ENCODE results near the gene EPPIN.
"Not testable (repeated sequence)": the region's sequence is repeated elsewhere in the genome, so short reads cannot be mapped to it uniquely, and the experiment has no call there.

The EPPIN gene

GRCh38 chr20:45547206-45547770, at the start of gene EPPIN:
Gene EPPIN, minus strand, starts transcription at chr20:45547401. Its CDS starts 44 bp downstream, at chr20:45547357.
- no peak for DNase-seq

DNA sequence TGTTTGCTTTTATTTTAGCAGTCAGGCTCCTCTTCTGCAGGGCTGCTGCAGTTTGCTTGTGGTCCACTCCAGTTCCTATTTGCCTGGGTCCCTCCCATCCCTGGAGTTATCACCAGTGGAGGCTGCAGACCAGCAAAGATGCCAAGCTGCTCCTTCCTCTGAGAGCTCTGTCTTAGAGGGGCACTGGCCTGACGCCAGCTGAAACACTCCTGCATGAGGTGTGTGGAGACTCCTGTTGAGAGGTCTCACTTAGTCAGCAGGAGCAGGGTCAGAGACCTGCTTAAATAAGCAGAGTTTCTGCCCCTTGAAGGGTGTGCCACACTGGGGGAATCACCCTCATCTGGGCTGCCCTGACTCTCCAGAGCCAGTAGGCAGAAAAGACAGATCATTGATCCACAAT, 48.0 kb upstream of the EPPIN start:
- DNase-seq, result no peak

DNA sequence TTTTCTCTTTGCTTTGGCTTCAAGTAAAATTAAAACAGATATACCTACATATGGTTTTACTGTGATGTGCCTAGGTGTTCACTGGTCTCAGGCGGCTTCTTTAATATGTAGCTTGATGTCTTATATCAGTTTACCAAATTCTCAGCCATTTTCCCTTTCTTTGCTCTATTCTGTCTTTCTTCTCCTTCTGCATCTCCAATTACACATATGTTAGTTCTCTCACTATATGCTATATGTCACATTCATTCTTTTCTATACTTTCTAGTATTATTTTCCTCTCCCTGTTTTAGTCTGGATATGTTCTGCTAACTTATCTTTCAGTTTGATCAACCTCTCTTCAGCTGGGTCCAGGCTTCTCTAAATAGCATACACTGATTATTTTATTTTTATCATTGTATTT, 46.3 kb upstream of the EPPIN start:
- no peak for DNase-seq

DNA sequence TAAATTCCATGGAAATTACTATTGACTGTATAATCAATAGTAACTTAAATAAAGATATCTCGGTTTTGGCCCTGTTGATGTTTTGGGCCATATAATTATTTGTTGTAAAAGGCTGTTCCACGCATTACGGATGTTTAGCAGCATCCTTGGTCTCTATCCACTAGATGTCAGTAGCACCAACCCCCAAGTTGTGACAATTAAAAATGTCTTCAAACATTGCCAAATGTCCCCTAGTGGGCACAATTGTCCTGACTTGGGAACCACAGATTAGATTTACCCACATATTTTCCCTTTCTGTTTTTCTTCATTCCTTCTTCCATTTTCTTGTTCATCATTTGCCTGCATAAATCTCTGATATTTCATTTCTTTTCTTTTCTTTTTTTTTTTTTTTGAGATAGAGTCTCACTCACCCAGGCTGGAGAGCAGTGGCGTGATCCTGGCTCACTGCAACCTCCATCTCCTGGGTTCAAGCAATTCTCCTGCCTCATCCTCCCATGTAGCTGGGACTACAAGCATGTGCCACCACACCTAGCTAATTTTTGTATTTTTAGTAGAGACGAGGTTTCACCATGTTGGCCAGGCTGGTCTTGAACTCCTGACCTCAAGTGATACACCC, 45.5 kb upstream of the EPPIN start:
- no peak for DNase-seq

- no peak for DNase-seq
Measured at GRCh38 chr20:45589725-45590124, 42.5 kb upstream of the EPPIN start.

DNA sequence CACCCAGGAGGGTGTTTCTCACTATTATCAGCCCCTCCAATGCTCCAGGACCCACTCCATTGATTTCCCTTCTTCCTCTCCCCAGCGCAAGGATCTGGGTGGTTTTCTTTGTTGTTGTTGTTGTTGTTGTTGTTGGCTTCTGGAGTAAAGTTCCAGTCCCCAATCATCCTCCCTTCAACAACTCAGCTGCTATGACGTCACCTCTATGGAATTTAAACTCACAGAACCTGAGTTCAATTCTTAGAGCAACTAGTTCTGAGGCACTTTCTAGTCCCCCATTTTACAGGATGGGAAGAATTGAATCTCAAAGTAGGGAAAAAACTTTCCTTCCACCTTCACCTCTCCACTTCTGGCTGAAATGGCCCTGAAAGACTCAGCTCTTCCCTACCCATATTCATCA, 41.6 kb upstream of the EPPIN start:
- DNase-seq, result no peak

DNA sequence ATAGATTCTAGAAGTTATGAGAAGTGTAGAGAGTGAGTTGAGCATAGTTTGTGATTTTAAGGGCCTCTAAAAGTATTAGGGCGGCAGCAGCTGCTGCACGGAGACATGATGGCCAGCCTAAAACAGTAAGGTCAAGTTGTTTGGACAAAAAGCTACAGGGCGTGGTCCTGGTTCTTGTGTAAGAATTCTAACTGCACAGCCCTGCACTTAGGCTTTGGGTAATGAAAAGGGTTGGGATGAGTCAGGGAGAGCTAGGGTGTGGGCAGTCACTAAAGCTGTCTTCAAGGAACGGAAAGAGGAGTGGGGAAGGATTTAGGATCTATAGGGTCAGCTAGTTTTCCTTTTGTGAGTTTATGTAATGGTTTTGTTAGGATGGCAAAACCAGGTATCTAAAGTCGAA, 38.8 kb upstream of the EPPIN start:
- DNase-seq, result not testable (repeated sequence)

GRCh38 chr20:45584294-45584693, 37.1 kb upstream of the EPPIN start:
- not testable (repeated sequence) for DNase-seq

DNA sequence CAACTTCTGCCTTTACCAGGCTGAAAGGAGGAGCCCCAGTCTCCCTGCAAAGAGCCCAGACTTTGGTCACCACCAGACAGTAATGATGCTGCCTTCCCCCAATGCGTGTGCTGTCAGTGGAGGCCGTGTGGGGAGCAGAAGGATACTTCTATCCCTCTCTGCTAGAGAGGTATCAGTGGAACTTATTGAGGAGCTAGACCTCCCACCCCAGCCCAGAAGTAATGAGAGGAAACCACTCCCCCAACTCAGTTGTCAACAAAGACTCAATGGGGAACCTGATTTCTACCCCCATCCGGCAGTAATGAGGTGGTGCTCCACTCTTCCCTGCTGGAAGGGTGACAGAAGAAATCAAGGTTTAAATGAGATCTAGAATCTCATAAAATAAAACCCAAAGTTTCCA, 36.3 kb upstream of the EPPIN start:
- no peak for DNase-seq

DNA sequence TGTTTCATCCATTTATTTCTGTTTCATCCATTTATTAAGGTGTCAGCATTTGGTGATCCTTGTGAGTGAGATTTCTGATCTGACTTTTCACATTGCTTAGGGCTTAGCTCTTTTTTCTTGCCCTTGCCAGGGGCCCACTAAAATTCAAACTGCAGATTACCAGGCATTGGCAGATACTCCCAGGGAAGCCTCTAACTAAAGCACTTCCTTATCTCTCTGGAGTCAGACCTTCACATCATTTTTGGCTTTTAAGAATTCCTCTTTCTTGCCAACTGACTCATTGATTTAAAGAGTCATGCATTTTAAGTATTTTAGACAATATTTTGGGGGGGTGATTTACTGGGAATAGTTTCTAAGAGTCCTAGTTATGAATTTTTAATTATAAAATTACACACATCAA, 34.5 kb upstream of the EPPIN start:
- no peak for DNase-seq

GRCh38 chr20:45579184-45579583, 32.0 kb upstream of the EPPIN start, which contains the start of gene WFDC8:
Gene WFDC8, minus strand, starts transcription at chr20:45579284. Its CDS starts 37 bp downstream, at chr20:45579247.
- DNase-seq, result no peak

GRCh38 chr20:45578231-45578630, 31.0 kb upstream of the EPPIN start:
- DNase-seq, result no peak

GRCh38 chr20:45576995-45577394, 29.8 kb upstream of the EPPIN start:
- DNase-seq, result no peak

DNA sequence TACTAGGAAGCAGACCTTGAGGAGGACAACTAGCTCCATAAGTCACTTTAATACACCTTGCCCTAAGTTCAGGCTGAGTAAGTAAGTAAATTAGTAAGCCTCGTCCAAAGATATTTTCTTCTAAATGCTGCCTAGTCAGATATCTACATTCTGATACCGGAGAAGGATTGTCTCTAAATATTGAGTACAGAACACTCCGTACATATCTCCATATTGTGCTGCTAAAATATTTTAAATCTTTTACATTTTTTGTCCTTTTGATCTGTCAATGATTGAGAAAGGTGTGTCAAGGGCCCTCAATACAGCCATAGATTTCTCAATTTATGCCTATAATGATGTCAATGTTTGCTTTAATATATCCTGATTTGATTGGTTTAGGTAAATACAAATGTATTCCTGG, 28.7 kb upstream of the EPPIN start:
- DNase-seq, result no peak

- DNase-seq, result not testable (repeated sequence)
Measured at GRCh38 chr20:45569650-45570049, 22.4 kb upstream of the EPPIN start.

- DNase-seq, result no peak
Measured at GRCh38 chr20:45564760-45565276, 17.6 kb upstream of the EPPIN start.

GRCh38 chr20:45555198-45555597, 8.0 kb upstream of the EPPIN start:
- no peak for DNase-seq

DNA sequence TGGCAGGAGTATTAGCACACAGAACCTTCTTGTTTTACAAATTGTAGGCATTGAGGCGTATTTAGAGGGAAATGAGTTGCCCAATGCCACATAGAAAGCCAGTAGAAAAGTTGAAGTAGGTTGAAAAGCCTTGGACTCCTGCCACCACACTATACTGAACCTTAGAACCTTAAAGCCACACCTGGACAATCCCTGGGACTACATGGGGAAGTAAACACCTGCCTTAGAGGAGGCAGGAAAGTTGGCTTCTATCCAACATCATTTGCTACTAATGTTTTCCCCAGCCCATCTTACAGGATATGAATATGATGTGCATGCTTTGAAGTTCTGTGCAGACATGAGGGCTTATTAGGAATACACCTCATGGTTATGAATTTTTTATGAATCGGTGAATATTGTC, 5.3 kb upstream of the EPPIN start:
- DNase-seq, result no peak

- no peak for DNase-seq
Measured at GRCh38 chr20:45550765-45551164, 3.6 kb upstream of the EPPIN start.

- DNase-seq, result no peak
Measured at GRCh38 chr20:45548410-45548809, 1.2 kb upstream of the EPPIN start.

DNA sequence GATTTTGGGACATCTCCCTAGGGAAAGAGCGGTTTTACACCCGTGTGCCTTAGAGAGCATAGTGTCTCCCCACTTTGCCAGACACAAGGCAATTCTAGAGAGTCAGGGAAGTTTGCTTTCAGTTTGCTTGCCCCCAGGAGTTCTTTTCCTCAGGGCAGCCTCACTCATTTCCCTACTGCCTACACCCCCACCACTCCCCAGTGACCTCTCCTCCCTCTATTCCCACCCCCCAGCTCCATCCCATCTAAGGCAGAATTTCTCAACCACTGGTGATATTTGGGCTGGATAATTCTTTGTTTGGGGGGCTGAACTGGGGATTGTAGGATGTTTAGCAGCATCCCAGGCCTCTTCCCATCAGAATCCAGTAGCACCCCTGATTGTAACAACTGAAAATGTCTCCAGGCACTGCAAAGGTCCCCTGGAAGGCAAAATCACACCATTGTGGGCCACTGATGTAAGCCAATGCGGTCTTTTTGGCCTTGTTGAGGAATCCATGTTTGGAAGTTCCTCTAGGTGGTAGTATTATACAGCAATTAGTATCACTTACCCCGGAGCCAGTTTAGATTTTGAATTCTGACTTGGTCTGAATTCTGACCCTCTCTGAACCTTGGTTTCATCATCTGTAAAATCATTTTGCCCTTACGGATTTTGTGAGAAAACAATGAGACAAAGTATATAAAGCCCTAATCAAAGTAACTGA, 1.3 kb downstream of the EPPIN start:
- DNase-seq, result no peak

DNA sequence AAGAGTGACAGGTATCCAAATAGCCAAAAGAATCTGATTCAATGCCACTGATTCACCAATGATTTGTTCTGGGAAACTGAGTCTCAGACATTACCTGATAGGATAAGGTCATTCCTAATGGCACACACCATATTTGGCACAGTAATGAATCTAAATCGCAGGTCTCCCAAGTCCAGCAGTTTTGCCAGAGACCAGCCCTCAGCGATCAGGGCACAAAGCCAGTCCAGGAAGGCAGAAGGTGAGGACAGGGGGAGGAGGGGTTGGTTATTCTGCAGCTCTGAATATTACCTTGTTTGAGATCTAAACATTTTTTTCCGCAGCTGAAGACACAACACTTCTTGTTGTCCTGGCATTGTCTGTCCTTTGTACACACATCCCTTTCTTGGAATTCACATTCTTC, 1.9 kb downstream of the EPPIN start:
- DNase-seq, result no peak

- DNase-seq, result no peak
Measured at GRCh38 chr20:45539382-45539781, 7.8 kb downstream of the EPPIN start, which contains the start of gene WFDC6. Gene WFDC6, minus strand, starts transcription at chr20:45539482. Its CDS starts 75 bp downstream, at chr20:45539407.

- no peak for DNase-seq
Measured at GRCh38 chr20:45538209-45538799, 8.9 kb downstream of the EPPIN start.
